Activated T-cell treated with anti-CD3 and anti-CD28 coated beads, Interleukin-2, amount 50 U/mL, for 4 hours (primary cell): ENCODE data around the gene SKAP1. TPM values are rescaled to one million over a fixed set of nuclear protein-coding genes. Genes with fewer than 3 reads are reported as not detected.

Experiments used
- ATAC-seq, 2 donors: fragments of 200-7000 bp; cut with Tn5 transposase; one replicate each; pipeline ENCODE4 v1.10.0; 2021
- DNase-seq: peaks from one replicate; pipeline ENCODE4 v3.0.0-alpha.2; 2020
- H3K27me3 Mint-ChIP-seq: one replicate; pipeline ENCODE4 v1.8.0; 2021; ENCODE audit warnings: low read depth, mixed read lengths
- H3K36me3 Mint-ChIP-seq: one replicate; pipeline ENCODE4 v1.8.0; 2022; ENCODE audit warnings: mixed read lengths; ENCODE audit not compliant: insufficient read depth
- H3K4me1 Mint-ChIP-seq: one replicate; pipeline ENCODE4 v1.8.0; 2021; ENCODE audit warnings: low read depth, mixed read lengths
- H3K4me3 Mint-ChIP-seq: one replicate; pipeline ENCODE4 v1.8.0; 2021; ENCODE audit warnings: mild to moderate bottlenecking, moderate library complexity, mixed read lengths
- H3K9me3 Mint-ChIP-seq: one replicate; pipeline ENCODE4 v1.8.0; 2021; ENCODE audit warnings: mixed read lengths
- total RNA-seq, 3 donors: library from RNA; stranded (reverse); gene quantifications; one replicate each; pipeline ENCODE4 v1.2.1, GENCODE V29; 2021

Gene SKAP1
- total RNA-seq, 3 donors from 2014 or later: 25.8 to 33.9 (median 28.7) TPM

GRCh38 chr17:48152289-48152688, 277.7 kb downstream of the SKAP1 start:
- Mint-ChIP-seq H3K36me3 (peaks cover 23% of the 10 kb centered on the region), H3K27me3 (no peaks in the 10 kb centered on the region), H3K4me1 (no peaks in the 10 kb centered on the region), H3K9me3 (no peaks in the 10 kb centered on the region), H3K4me3 (no peak overlapping the region)
- DNase-seq: no peak
- ATAC-seq: no peak

GRCh38 chr17:48151220-48151619, 278.8 kb downstream of the SKAP1 start:
- no peaks in the 10 kb centered on the region for H3K9me3 Mint-ChIP-seq
- no peak overlapping the region for H3K4me3 Mint-ChIP-seq
- ATAC-seq: no peak
- DNase-seq: no peak
- peaks cover 18% of the 10 kb centered on the region for H3K36me3 Mint-ChIP-seq
- no peaks in the 10 kb centered on the region for H3K4me1 Mint-ChIP-seq
- H3K27me3 Mint-ChIP-seq: no peaks in the 10 kb centered on the region

GRCh38 chr17:48150597-48151001, 279.4 kb downstream of the SKAP1 start:
- H3K4me3 Mint-ChIP-seq: no peak overlapping the region
- peaks cover 20% of the 10 kb centered on the region for H3K36me3 Mint-ChIP-seq
- DNase-seq: no peak
- no peak for ATAC-seq
- no peaks in the 10 kb centered on the region for H3K27me3 Mint-ChIP-seq
- H3K4me1 Mint-ChIP-seq: no peaks in the 10 kb centered on the region
- no peaks in the 10 kb centered on the region for H3K9me3 Mint-ChIP-seq

GRCh38 chr17:48149787-48150463, 280.1 kb downstream of the SKAP1 start:
- H3K9me3 Mint-ChIP-seq: no peaks in the 10 kb centered on the region
- ATAC-seq (no peak), DNase-seq (no peak)
- H3K27me3 Mint-ChIP-seq: no peaks in the 10 kb centered on the region
- H3K4me1 Mint-ChIP-seq: no peaks in the 10 kb centered on the region
- H3K4me3 Mint-ChIP-seq: no peak overlapping the region
- H3K36me3 Mint-ChIP-seq: peaks cover 20% of the 10 kb centered on the region

GRCh38 chr17:48148854-48149786, 280.9 kb downstream of the SKAP1 start:
- peaks cover 22% of the 10 kb centered on the region for H3K36me3 Mint-ChIP-seq
- no peaks in the 10 kb centered on the region for H3K9me3 Mint-ChIP-seq
- H3K4me3 Mint-ChIP-seq: no peak overlapping the region
- H3K4me1 Mint-ChIP-seq: no peaks in the 10 kb centered on the region
- no peaks in the 10 kb centered on the region for H3K27me3 Mint-ChIP-seq
- DNase-seq: no peak
- ATAC-seq: no peak

- peaks cover 23% of the 10 kb centered on the region for H3K36me3 Mint-ChIP-seq
- no peak overlapping the region for H3K4me3 Mint-ChIP-seq
- H3K27me3 Mint-ChIP-seq: no peaks in the 10 kb centered on the region
These were observed 281.8 kb downstream of the SKAP1 start for GRCh38 chr17:48148029-48148770.

GRCh38 chr17:48144976-48145798, 284.8 kb downstream of the SKAP1 start:
- H3K4me3 Mint-ChIP-seq: no peak overlapping the region
- peaks cover 16% of the 10 kb centered on the region for H3K36me3 Mint-ChIP-seq
- peaks cover 3% of the 10 kb centered on the region for H3K4me1 Mint-ChIP-seq
- DNase-seq (no peak), ATAC-seq (no peak)
- no peaks in the 10 kb centered on the region for H3K9me3 Mint-ChIP-seq
- no peaks in the 10 kb centered on the region for H3K27me3 Mint-ChIP-seq

More at GRCh38 chr17:48148029-48148770, 281.8 kb downstream of the SKAP1 start:
- Mint-ChIP-seq H3K4me1 (no peaks in the 10 kb centered on the region), H3K9me3 (no peaks in the 10 kb centered on the region)
- DNase-seq (no peak), ATAC-seq (no peak)

GRCh38 chr17:48144231-48144630, 285.8 kb downstream of the SKAP1 start:
- Mint-ChIP-seq H3K9me3 (no peaks in the 10 kb centered on the region), H3K4me1 (peaks cover 10% of the 10 kb centered on the region), H3K27me3 (no peaks in the 10 kb centered on the region), H3K4me3 (no peak overlapping the region), H3K36me3 (peaks cover 21% of the 10 kb centered on the region)
- ATAC-seq: no peak
- no peak for DNase-seq

- H3K4me3 Mint-ChIP-seq: no peak overlapping the region
- no peak for ATAC-seq
- H3K27me3 Mint-ChIP-seq: no peaks in the 10 kb centered on the region
These were observed 286.4 kb downstream of the SKAP1 start for GRCh38 chr17:48143629-48144028.

GRCh38 chr17:48139944-48140343, 290.1 kb downstream of the SKAP1 start:
- no peak for ATAC-seq
- Mint-ChIP-seq H3K9me3 (no peaks in the 10 kb centered on the region), H3K27me3 (no peaks in the 10 kb centered on the region), H3K4me1 (peaks cover 10% of the 10 kb centered on the region), H3K4me3 (no peak overlapping the region), H3K36me3 (peaks cover 14% of the 10 kb centered on the region)
- no peak for DNase-seq

More at GRCh38 chr17:48143629-48144028, 286.4 kb downstream of the SKAP1 start:
- Mint-ChIP-seq H3K4me1 (peaks cover 10% of the 10 kb centered on the region), H3K9me3 (no peaks in the 10 kb centered on the region), H3K36me3 (peaks cover 16% of the 10 kb centered on the region)
- DNase-seq: no peak

- no peak overlapping the region for H3K4me3 Mint-ChIP-seq
- DNase-seq (no peak), ATAC-seq (no peak)
- peaks cover 16% of the 10 kb centered on the region for H3K36me3 Mint-ChIP-seq
- peaks cover 10% of the 10 kb centered on the region for H3K4me1 Mint-ChIP-seq
- no peaks in the 10 kb centered on the region for H3K27me3 Mint-ChIP-seq
- no peaks in the 10 kb centered on the region for H3K9me3 Mint-ChIP-seq
These were observed 292.4 kb downstream of the SKAP1 start for GRCh38 chr17:48137656-48138055.

GRCh38 chr17:48134912-48135480, 295.0 kb downstream of the SKAP1 start:
- H3K4me3 Mint-ChIP-seq: no peak overlapping the region
- no peaks in the 10 kb centered on the region for H3K9me3 Mint-ChIP-seq
- H3K4me1 Mint-ChIP-seq: peaks cover 5% of the 10 kb centered on the region
- H3K36me3 Mint-ChIP-seq: peaks cover 16% of the 10 kb centered on the region
- ATAC-seq (no peak), DNase-seq (no peak)
- no peaks in the 10 kb centered on the region for H3K27me3 Mint-ChIP-seq

- no peak for DNase-seq
- Mint-ChIP-seq H3K9me3 (no peaks in the 10 kb centered on the region), H3K4me1 (no peaks in the 10 kb centered on the region), H3K27me3 (no peaks in the 10 kb centered on the region), H3K4me3 (no peak overlapping the region), H3K36me3 (peaks cover 8% of the 10 kb centered on the region)
- no peak for ATAC-seq
These were observed 297.6 kb downstream of the SKAP1 start for GRCh38 chr17:48132385-48132784.
